G401 (cell line): Measurements from ENCODE around the gene BMP10. TPM values are rescaled to one million over a fixed set of nuclear protein-coding genes. Genes with fewer than 3 reads are reported as not detected.

ENCODE experiments used
- DNase-seq: peaks from one replicate; pipeline ENCODE4 v3.0.0-alpha.2; 2015; ENCODE audit warnings: low spot score
- in situ Hi-C: cut with HindIII; loops from 2 replicates; pipeline ENCODE4 v1.10.0; 2016; ENCODE audit warnings: low sequenced_read_pairs, mixed read lengths
- total RNA-seq: library from RNA; depleted of rRNA; stranded (reverse); fragments of >200 nt; shearing (Covaris generic); gene quantifications from 2 replicates; pipeline ENCODE4 v1.2.3, GENCODE V29; 2014; rRNA removed

Gene BMP10
- total RNA-seq = not detected in 2 replicates

DNA sequence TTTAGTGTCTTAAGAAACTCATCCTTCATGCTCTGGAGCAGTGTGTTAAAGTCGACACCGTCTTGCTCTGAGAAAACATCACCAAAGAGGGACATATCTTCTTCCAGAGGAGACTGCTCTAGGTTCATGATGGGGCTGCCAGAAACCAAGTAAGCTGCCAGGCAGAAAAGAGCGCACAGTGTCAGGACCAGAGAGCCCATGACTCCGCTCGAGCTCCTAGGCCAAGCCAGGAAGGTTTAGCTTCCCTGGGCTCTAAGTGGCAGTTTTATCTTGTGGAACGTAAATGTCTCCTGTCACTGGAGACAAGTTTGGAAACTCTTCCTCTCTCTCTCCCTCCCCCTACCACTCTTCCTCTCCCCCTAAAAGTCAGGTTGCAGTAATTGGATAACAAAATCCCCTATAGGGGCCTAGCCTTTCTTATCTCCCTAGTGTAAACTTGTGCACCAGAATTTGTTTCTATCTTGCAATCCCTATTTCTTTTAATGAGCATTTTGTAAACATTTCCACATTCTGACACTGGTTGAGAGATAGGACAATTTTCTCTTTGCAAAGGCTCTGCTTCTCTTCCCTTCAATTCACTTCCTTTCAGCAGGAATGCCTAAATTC, at the start of gene BMP10:
Gene BMP10, minus strand, starts transcription at position 239 of the 606 bp plus-strand sequence. Its CDS starts 39 bp downstream, at position 200.
- DNase-seq = no peak
- in situ Hi-C loops = no loop called here

DNA sequence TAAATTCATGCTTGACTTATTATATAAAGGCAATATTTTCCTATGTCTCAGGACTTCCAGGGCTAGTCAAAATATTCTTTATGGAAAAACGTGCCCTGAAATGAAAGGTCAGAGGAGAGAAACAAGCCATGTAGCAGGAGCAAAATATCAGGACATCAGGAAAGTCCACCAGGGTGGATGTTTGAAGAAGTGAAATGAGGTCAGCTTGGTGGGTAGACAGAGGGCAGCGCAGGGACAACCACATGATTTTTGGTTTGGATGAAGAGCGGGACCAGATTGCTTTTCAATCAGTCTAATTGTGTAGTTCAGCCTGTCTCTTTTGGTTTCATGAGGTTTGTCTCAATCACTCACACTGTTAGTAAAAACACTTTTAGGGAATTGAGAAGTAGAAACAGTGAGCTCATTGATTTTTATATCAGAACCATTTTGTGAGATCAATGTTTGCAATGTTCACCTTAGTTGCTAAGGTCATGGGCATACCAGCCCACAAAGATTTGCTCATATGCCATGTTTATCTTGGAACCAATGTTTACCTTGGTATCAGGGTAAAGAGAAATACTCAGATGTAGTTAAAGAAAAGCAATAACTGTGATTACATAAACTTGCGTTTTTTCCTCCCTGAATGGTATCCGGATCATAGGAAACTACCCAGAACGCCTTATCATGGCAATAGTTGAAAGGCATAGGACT, 49.4 kb upstream of the BMP10 start:
- DNase-seq = no peak
- in situ Hi-C loops = no loop called here

- in situ Hi-C loops = no loop called here
- no peak for DNase-seq
Measured at GRCh38 chr2:68918497-68918896, 47.3 kb upstream of the BMP10 start.

DNA sequence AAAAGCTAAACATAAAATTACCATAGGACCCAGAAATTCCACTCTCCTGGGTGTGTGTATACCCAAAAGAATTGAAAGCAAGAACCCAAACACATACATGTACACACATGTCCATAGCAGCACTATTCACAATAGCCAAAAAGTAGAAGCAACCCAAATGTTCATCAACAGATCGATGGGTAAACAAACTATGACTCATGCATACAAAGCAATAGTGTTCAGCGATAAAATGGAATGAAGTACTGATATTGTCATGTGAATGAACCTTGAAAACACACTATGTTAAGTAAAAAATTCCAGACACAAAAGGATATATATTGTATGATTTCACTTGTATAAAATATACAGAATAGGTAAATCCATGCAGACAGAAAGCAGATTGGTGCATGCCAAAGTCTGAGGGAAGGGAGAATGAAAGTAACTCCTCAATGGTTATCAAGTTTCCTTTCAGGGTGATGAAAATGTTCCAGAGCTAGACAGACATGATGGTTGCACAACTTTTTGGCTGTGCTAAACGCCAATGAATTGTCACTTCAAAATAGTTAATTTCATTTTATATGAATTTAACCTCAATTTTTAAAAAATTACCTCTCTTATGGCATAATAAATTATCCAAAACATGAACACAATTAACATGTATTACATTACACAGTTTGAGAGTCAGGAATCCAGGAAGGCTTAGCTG, 46.0 kb upstream of the BMP10 start:
- DNase-seq = no peak
- in situ Hi-C loops = no loop called here

DNA sequence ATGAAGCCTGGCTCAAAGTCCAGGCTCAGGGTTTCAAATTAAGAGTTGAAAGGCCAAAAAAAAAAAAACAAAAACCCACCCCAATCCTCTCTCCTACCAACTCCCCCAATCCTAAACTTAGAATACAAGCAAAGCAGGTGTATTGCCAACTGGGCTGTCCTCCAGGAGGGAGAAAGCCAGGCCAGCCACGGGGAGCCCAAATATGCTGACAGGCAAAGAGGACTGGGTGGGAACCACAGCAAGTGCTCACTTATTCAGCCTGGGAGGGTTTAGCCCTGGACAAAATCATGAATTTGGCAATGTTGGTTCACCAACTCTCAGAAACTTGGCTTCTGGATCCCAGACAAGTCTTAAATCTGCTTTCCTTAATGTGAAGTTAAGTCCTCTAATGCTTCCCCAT, 45.0 kb upstream of the BMP10 start:
- DNase-seq = peak; percentile 8
- in situ Hi-C loops = no loop called here

- in situ Hi-C loops = no loop called here
- DNase-seq = no peak
Measured at GRCh38 chr2:68915393-68915792, 44.2 kb upstream of the BMP10 start.

- DNase-seq = no peak
- in situ Hi-C loops = no loop called here
Measured at GRCh38 chr2:68913359-68913758, 42.2 kb upstream of the BMP10 start.

GRCh38 chr2:68912732-68913131, 41.5 kb upstream of the BMP10 start:
- in situ Hi-C loops = no loop called here
- no peak for DNase-seq

- DNase-seq = no peak
- in situ Hi-C loops = no loop called here
Measured at GRCh38 chr2:68912111-68912510, 40.9 kb upstream of the BMP10 start.

GRCh38 chr2:68911709-68912108, 40.5 kb upstream of the BMP10 start:
- in situ Hi-C loops = no loop called here
- DNase-seq = no peak

GRCh38 chr2:68911246-68911645, 40.0 kb upstream of the BMP10 start:
- in situ Hi-C loops = no loop called here
- no peak for DNase-seq

DNA sequence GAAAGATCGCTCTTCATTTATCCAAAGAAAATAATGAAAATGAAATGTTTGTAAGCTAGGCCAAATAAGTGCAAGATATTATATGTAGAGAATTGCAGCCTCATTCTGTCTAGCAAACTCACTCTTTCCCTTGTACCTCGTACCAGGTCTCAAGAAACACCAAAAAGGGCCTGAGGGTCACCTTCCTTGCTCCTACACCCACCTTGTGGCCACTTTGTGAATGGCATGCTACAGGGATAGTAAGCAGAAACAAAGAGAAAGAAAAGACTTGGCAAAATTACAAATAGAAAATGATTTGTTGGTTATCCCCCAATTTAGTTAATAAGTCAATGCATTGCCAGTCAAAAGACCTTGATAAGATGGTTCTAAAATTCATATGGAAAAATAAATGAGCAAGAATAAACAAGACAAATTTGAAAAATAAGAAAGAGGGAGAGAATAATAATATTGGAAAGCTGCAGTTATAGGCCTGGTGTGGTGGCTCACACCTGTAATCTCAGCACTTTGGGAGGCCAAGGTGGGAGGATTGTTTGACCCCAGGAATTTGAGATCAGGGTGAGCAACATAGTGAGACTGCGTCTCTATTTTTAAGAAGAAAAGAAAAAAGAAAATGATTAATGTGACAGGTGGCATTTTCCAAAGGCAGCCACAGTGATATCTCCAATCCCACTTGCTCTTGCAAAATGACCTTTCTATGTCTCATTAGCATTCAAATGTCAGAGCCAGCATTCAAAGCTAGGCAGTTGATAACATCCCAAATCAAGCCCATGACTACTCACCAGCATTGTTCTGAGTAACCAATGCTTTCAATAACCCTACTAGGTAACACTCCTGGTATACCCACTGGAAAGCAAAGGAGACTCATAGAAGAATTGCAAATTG, 38.8 kb upstream of the BMP10 start:
- DNase-seq = peak; percentile 38
- in situ Hi-C loops = no loop called here

DNA sequence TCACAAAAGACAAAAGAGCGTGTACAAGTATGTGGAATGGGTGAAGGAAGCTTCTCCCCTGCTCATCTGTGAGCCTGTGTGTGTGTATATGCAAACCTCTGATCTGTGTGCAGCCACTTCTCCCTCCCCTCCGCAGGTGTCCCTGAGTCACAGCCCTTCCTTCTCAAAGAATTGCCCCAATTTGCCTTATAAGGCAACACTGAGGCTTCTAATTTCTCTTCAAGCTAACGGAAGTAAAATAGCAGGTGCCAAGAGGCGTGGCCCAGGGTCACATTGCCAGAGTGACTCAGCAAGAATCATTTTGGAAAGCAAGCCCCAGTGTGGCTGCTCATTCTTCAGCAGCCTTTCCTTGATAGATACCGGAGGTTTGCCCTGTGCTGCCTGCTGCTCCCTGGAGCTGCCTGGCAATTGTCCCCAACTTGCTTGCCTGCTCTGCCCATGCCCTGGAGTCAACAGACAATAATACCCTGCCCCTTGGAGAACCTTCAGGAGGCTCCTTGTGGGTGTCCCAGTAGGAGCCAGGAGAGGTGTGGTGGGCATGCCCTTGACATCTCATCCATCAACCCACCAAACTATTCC, 37.3 kb upstream of the BMP10 start:
- no peak for DNase-seq
- in situ Hi-C loops = no loop called here

DNA sequence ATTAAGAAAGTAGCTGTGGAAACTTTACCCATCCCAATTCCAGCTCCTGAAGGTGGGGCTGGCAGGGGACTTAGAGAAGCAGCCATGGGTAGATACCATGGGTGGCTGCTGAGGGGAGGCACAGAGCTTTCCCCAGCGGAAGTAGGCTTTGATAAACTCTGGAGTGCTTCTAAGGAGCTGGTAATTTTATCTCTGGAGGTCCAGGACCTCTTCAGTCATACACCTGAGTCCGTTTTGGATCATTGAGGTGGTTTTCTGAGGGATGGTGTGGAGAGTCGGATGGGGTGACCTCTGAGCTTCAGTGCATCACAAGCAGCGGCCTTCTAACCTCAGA, 36.7 kb upstream of the BMP10 start:
- in situ Hi-C loops = no loop called here
- no peak for DNase-seq

GRCh38 chr2:68907232-68907919, 36.2 kb upstream of the BMP10 start:
- no peak for DNase-seq
- in situ Hi-C loops = no loop called here

GRCh38 chr2:68906716-68907115, 35.5 kb upstream of the BMP10 start:
- in situ Hi-C loops = no loop called here
- no peak for DNase-seq

DNA sequence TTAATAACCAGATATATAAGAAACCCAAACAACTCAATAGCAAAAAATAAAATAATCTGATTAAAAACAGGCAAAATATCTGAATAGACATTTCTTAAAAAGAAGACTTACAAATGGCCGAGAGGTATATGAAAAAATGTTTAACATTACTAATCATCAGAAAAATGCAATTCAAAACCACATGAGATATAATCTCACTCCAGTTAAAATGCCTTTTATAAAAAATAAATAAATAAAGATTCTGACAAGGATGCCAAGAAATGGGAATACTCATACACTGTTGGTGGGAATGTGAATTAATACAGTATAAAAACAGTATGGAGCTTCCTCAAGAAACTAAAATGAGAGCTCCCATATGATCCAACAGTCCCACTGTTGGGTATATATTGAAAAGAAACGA, 33.9 kb upstream of the BMP10 start:
- no peak for DNase-seq
- in situ Hi-C loops = no loop called here

DNA sequence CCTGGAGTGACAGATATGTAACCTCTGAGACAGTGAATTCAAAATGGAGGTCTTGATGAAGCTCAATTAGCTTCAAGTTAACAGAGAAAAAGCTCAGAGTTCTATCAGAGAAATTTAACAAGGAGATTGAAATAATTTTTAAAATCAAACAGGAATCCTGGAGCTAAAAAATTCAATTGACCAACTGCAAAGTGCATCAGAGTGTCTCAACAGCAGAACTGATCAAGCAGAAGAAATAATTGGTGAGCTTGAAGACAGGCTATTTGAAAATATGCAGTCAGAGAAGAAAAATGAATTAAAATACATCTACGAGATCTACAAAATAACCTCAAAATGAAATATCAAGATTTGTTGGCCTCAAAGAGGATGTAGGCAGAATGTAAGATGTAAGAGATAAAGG, 30.4 kb upstream of the BMP10 start:
- in situ Hi-C loops = no loop called here
- DNase-seq = no peak

GRCh38 chr2:68901199-68901514, 30.0 kb upstream of the BMP10 start:
- DNase-seq = no peak
- in situ Hi-C loops = no loop called here
